IMR-90 (cell line): ENCODE data around the gene BMERB1.

ENCODE experiments used
- CTCF ChIP-seq: conservative IDR thresholded peaks from 2 replicates; pipeline ENCODE4 v1.5.1; 2012; ENCODE audit warnings: mild to moderate bottlenecking, low read depth, low read length, improper control_type of control experiment
- MAFK ChIP-seq: IDR thresholded peaks from 2 replicates; pipeline ENCODE4 v1.6.1; 2012; ENCODE audit warnings: low read depth, low read length, improper control_type of control experiment
- POLR2A ChIP-seq: IDR thresholded peaks from 2 replicates; pipeline ENCODE4 v1.6.1; 2012; ENCODE audit warnings: mild to moderate bottlenecking, low read depth, low read length
- RAD21 ChIP-seq: IDR thresholded peaks from 2 replicates; pipeline ENCODE4 v1.6.1; 2012; ENCODE audit warnings: low read length, improper control_type of control experiment

- TF ChIP-seq CTCF (no peak), POLR2A (no peak), RAD21 (no peak), MAFK (no peak)
These were observed 12.5 kb downstream of the BMERB1 start for GRCh38 chr16:15446901-15447300.
